DOHH2 (cell line): ENCODE data around the gene NEK10.

ENCODE experiments used
- CTCF ChIP-seq: fragments of 200-600 bp; sonication (generic); IDR thresholded peaks from one replicate; pipeline ENCODE4 v1.5.1; 2014; ENCODE audit warnings: antibody characterized with exemption, mild to moderate bottlenecking, low read depth, low read length; ENCODE audit not compliant: poor library complexity, severe bottlenecking
- EZH2phosphoT487 ChIP-seq: fragments of 200-600 bp; sonication (generic); IDR thresholded peaks from 2 replicates; pipeline ENCODE4 v1.6.1; 2017; ENCODE audit warnings: borderline replicate concordance, mild to moderate bottlenecking, antibody characterized with exemption, low read length, moderate library complexity, mixed read lengths

DNA sequence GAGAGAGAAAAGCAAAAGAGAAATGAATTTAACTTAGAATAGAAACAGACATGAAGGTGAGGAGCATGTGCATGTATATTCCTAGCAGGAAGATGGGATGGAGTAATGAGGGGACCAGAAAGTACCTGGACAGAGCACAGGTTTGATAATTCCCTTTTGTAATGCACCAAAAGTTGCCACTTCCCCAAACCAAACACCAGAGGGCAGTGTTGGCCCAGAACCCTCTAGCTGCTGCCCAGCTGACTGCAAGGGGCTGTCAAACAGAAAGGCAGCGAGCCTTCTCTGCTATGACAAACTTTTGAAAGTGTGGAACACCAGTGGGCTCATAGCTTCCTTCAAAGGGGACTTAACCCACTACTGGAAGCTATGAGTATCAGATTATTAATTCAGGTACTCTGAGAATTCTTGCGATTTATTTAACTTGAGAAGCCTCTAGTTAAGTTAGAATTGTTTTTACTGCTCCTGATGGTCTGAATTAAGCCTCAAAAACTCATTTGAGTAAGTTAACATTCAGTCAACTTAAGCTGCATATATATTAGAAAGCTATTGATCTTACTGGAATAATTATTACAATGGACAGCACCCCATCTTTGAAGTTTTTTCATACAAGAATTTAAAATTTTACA, 234.9 kb downstream of the NEK10 start:
- peak; percentile 83 for TF ChIP-seq CTCF
- no peak for TF ChIP-seq EZH2phosphoT487
